Neutrophil (primary cell): ENCODE data around the gene TBC1D22A.

ENCODE experiments used
- H3K27ac ChIP-seq: fragments of 200-600 bp; sonication (generic); 2 replicates; pipeline ENCODE4 v1.5.1; 2016; ENCODE audit warnings: mild to moderate bottlenecking, moderate library complexity
- H3K27me3 ChIP-seq: fragments of 200-600 bp; sonication (generic); 2 replicates; pipeline ENCODE4 v1.6.0; 2016; ENCODE audit warnings: mild to moderate bottlenecking
- H3K36me3 ChIP-seq: fragments of 200-600 bp; sonication (generic); 2 replicates; pipeline ENCODE4 v1.5.1; 2017
- H3K4me1 ChIP-seq, 2 experiments: fragments of 200-600 bp in 1 of 2; sonication (generic) in 1 of 2; 1 replicate in 1 of 2; 2 replicates in 1 of 2; pipeline versions ENCODE4 v1.5.1 to v1.6.1; 2013 to 2016; ENCODE audit warnings: low read depth in 1 of 2, low read length in 1 of 2, mild to moderate bottlenecking in 1 of 2, moderate library complexity in 1 of 2; ENCODE audit not compliant: control insufficient read depth in 1 of 2, insufficient read depth in 1 of 2
- H3K4me3 ChIP-seq, 2 experiments: fragments of 200-600 bp in 1 of 2; sonication (generic) in 1 of 2; 1 replicate in 1 of 2; 2 replicates in 1 of 2; pipeline ENCODE4 v1.5.1; 2013 to 2016; ENCODE audit warnings: low read depth in 1 of 2, low read length in 1 of 2, mild to moderate bottlenecking in 1 of 2, moderate library complexity in 1 of 2
- H3K9me3 ChIP-seq: fragments of 200-600 bp; sonication (generic); 2 replicates; pipeline ENCODE4 v1.5.1; 2016
- TF ChIP-seq, protein P1 (sequence below): fragments of 200-600 bp; sonication (generic); IDR thresholded peaks from 2 replicates; pipeline ENCODE4 v1.5.1; 2016; ENCODE audit warnings: antibody characterized with exemption

Gene TBC1D22A

DNA sequence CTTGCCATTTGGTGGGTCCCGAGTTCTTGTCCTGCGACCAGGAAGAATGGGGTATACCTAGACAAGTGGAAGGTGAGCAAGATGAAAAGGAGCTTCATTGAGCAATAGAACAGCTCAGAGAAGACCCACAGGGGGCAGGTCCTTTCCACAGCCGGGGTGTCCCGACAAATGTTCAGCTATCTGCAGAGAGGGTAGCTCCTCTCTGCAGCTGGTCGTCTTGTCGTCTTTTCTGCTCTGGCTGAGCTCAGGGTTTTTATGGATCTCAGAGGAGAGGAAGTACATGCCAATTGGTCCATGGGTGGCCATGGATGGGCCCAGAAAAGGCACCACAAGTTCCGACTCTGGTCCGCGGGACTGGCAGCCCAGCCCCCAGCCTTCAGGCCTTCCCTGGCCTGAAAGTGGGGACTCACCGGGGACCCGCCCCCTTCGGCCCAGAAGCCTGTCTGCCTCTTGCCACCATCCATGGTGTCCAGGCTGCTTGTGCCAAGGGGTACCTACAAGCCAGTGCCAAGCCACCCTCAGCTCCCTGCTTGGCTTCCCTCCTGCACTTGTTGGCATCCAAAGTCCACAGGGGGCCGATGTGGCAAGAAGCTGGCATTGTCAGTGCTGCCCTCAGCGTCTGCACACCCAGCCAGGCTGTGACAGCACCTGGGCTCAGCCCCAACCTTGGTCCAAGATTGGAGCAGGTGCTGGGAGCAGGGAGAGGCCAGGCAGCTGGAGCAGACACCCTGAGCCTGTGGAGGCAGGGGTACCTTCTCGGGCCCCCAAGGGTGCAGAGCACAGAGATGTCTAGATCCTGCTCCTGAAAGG, 438.9 kb downstream of the TBC1D22A start:
- H3K36me3 ChIP-seq = no peaks in the 10 kb centered on the region
- TF ChIP-seq, protein P1, sequence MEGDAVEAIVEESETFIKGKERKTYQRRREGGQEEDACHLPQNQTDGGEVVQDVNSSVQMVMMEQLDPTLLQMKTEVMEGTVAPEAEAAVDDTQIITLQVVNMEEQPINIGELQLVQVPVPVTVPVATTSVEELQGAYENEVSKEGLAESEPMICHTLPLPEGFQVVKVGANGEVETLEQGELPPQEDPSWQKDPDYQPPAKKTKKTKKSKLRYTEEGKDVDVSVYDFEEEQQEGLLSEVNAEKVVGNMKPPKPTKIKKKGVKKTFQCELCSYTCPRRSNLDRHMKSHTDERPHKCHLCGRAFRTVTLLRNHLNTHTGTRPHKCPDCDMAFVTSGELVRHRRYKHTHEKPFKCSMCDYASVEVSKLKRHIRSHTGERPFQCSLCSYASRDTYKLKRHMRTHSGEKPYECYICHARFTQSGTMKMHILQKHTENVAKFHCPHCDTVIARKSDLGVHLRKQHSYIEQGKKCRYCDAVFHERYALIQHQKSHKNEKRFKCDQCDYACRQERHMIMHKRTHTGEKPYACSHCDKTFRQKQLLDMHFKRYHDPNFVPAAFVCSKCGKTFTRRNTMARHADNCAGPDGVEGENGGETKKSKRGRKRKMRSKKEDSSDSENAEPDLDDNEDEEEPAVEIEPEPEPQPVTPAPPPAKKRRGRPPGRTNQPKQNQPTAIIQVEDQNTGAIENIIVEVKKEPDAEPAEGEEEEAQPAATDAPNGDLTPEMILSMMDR = no peak
- H3K9me3 ChIP-seq = no peaks in the 10 kb centered on the region
- H3K27ac ChIP-seq = no peak overlapping the region
- no peak overlapping the region for H3K4me3 ChIP-seq
- no peaks in the 10 kb centered on the region for H3K4me1 ChIP-seq
- H3K27me3 ChIP-seq = no peaks in the 10 kb centered on the region

DNA sequence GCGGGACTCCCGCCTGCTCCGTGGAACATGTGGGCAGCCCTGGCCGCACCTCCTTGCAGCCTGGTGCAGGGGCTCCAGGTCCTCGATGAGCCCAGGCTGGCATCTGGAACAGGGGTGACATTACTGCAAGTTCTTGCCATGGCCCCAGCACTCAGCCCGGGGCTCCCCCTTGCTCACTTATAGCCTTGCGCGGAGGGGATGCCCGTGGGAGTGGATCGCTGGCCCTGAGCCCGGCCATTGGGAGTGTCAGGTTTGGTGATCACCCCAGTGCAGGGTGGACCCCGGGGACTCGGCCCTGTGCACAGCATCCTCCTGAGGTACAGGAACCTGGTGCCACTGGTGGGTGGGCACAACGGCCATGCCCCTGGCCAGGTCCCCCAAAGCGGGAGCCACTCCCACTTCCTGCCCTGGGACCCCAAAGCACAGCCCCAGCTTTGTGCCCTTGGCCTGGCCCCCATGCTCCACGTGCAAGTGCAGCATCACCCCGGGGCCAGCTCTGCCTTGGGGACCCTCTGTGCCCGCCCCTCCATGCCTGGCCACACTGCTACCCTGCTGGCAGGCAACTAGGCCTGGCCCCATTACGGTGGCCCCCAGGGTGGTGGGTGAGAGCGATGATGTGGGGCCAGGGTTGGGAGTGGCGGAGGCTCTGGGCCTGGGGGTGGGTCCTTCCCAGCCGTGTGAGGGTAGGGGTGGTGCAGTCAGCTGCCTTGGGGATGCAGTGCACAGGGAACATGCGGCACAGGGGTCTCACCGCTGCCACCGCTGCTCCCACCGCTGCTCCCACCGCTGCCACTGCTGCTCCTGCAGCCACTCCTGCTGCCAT, 439.8 kb downstream of the TBC1D22A start:
- H3K4me1 ChIP-seq = no peaks in the 10 kb centered on the region
- H3K27me3 ChIP-seq = no peaks in the 10 kb centered on the region
- H3K36me3 ChIP-seq = no peaks in the 10 kb centered on the region
- TF ChIP-seq, protein P1 = no peak
- no peak overlapping the region for H3K4me3 ChIP-seq
- no peaks in the 10 kb centered on the region for H3K9me3 ChIP-seq
- no peak overlapping the region for H3K27ac ChIP-seq

DNA sequence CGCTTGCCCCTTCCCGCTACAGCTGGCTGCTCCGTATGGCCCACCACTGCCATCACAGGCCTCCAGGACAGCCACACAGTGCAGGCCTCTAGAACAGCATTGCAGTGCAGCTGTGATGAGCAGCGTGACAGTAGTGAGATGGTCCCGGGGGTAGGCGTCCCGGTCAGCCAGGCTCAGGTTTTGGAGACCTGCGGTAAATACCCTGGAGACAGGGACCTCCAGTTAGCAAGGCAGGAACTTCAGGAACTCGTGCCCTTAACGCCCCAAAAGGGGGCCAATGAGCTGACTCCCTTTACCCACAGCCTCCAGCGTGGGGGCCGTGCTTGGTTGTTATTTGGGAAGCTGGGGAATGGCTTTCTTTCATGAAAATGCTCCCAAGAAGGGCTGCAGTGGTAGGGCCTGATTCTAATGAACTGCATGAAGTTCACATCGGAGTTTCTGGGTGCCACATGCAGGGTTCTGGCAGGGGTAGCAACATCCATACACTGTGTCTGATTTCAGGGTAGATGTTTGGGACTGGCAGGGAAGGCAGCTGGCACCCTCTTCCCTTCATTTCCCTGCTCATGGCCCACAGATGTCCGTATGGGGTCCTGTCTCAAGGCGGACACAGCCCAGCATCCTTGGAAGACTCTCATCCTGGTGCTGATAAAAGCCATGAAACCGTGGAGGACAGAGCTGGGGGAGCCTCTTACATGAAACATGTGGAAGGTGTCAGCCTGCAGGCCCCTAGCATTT, 440.5 kb downstream of the TBC1D22A start:
- no peaks in the 10 kb centered on the region for H3K9me3 ChIP-seq
- H3K27ac ChIP-seq = no peak overlapping the region
- H3K27me3 ChIP-seq = no peaks in the 10 kb centered on the region
- H3K4me1 ChIP-seq = no peaks in the 10 kb centered on the region
- H3K4me3 ChIP-seq = no peak overlapping the region
- TF ChIP-seq, protein P1 = no peak
- no peaks in the 10 kb centered on the region for H3K36me3 ChIP-seq

DNA sequence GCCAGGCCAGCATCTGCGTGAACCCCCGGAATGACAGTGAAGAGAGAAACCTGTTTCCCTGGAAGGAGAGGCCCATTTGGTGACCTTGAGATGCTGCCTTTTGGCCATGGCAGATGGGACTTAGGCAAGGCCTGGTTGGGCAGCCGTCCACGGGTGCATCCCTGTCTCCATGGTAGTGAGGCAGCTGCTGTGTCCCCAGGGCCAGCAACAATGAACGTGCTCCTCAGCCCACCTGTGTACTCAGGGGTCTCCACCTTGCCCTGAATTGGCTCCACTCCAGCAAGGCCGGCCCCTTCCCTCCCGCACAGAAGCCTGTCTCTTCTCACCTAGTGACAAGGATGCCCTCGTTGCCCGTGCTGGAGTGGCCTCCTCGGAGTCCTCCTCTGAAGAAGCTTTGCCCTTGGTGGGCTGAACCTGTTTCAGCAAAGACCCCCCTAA, 441.1 kb downstream of the TBC1D22A start:
- no peaks in the 10 kb centered on the region for H3K9me3 ChIP-seq
- H3K27ac ChIP-seq = no peak overlapping the region
- H3K4me3 ChIP-seq = no peak overlapping the region
- no peaks in the 10 kb centered on the region for H3K27me3 ChIP-seq
- H3K36me3 ChIP-seq = no peaks in the 10 kb centered on the region
- no peaks in the 10 kb centered on the region for H3K4me1 ChIP-seq
- TF ChIP-seq, protein P1 = no peak
